Hepatic stellate cell (primary cell): ENCODE data around the gene SSU72.
"Not testable (repeated sequence)": the region's sequence is repeated elsewhere in the genome, so short reads cannot be mapped to it uniquely, and the experiment has no call there.

ENCODE experiments used
- DNase-seq: peaks from one replicate; pipeline ENCODE4 v3.0.0; 2011; ENCODE audit warnings: low spot score

The SSU72 gene

GRCh38 chr1:1526476-1526875, 48.2 kb downstream of the SSU72 start:
- DNase-seq = not testable (repeated sequence)

- DNase-seq = not testable (repeated sequence)
These were observed 49.8 kb downstream of the SSU72 start for GRCh38 chr1:1524750-1525383.

DNA sequence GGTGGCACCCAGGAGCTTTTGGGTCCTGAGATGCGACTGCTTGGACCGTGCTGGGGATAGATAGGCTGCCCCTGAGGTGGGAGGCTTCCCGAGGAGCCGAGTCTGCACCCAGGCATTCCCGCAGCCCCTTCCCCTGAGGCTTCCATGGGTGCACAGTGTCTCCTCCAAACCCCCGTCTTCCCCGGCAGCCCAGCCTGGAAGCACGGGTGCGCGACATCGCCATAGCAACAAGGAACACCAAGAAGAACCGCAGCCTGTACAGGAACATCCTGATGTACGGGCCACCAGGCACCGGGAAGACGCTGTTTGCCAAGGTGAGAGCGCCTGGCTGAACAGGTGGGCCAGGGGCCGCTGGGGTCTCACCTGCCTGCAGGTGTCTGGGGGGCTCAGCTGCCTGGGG, 51.0 kb downstream of the SSU72 start:
- DNase-seq = not testable (repeated sequence)

DNA sequence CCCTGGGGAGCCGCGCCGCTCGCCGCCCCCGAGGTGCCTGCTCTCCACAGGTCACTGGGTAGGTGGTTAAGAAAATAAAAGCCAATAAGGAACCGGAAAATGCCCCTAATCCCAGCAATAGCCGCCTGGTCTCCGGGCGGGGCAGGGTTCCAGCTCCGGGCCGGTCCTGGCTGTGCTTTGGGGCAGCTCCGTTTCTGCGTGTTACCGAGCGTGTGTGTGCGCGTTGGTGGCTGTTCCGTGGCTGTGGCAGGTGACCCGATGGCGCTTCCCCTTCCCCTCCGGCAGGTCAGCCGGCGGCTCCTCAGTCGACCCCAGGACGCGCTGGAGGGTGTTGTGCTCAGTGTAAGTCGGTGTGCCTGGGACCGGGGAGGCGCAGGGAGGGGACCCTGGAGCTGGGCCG, 51.4 kb downstream of the SSU72 start:
- DNase-seq = not testable (repeated sequence)

- not testable (repeated sequence) for DNase-seq
These were observed 52.1 kb downstream of the SSU72 start for GRCh38 chr1:1522536-1522935.

DNA sequence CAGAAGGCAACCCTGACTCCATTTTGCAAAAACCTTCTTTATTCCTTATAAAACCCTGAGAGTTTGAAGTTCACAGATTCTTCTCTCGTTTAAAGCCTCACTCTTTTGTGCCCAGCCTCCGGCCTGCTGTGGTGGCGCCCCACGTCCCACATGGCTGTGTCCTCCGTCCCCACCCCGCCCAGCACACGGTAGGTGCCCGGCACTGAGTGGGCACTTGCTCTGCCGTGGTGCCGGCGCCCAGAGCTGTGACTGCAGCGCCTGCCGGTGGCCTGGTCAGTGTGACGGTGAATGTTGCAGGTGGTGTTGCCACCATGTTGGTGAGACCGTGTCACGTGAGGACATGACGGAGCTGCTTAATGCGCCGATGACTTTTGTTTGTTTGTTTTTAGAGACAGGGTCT, 53.3 kb downstream of the SSU72 start:
- no peak for DNase-seq

GRCh38 chr1:1519805-1520505, 54.7 kb downstream of the SSU72 start:
- not testable (repeated sequence) for DNase-seq

DNA sequence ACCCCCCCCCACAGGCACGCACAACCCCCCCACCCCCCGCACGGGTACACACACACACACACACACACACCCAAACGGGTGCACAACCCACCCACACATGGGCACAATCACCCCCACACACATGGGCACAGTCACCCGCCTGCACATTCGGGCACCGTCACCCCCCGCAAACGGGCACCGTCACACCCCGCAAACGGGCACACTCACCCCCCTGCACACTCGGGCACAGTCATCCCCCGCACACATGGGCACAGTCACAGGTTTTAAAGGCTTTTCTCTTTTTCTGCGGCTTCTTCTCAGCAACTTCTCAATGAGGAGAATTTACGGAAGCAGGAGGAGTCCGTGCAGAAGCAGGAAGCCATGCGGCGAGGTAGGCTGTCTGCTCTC, 56.0 kb downstream of the SSU72 start:
- DNase-seq = not testable (repeated sequence)

DNA sequence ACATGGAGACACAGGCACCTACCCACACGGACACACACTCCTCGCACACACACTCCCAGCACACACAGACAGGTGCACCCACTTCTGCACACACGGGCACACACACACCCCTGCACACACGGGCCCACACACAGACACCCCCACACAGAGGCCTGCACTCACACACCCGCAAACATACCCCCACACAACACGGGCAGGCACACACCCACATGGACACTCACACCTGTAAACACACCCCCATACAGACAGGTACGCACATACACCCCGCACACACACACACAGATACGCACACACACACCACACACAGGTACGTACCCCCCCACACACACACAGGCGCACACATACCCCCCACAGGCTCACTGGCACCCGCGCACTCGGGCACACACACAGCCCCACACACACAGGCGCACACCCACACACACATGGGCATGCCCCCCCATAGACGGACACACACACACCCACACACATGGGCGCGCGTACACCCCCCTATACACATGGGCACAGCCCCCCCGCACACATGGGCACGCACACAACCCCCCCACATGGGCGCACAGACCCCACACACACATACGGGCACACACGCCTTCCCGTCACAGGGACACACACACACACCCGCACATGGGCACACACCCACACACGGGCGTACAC, 56.6 kb downstream of the SSU72 start:
- DNase-seq = no peak

DNA sequence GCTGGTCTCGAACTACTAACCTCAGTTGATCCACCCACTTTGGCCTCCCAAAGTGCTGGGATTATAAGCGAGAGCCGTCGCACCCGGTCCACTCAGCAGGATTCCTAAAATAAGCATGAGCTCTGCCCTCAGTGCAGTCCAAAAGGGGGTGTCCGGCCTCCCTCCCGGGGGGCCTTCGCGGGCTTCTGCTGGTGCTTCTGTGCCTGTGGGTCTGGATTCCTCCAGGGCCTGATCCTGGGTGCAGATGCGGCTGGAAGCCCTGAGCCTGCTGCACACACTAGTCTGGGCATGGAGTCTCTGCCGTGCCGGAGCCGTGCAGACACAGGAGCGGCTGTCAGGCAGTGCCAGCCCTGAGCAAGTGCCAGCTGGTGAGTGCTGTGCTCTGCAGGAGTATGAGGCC, 57.7 kb downstream of the SSU72 start:
- DNase-seq = not testable (repeated sequence)

DNA sequence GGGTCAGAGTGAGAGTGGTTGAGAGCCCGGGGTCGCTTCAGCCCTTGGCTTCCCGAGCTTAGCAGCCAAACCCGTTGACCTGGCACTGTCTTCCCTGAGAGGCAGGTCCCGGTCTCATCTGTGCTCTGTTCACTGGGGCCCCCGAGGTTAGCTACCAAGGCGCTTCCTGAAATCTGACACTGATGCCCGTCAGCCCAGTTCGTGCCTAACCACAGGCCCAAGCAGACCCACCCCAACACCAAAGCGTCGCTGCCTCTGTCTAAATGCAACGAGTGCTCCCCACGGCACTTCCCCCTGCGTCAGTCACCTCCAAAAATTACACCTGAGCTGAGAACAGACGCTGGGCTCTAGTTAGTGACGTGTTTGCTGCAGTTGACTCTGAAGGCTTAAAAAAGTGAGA, 60.3 kb downstream of the SSU72 start:
- DNase-seq = not testable (repeated sequence)

- DNase-seq = not testable (repeated sequence)
These were observed 61.0 kb downstream of the SSU72 start for GRCh38 chr1:1513675-1514074.

DNA sequence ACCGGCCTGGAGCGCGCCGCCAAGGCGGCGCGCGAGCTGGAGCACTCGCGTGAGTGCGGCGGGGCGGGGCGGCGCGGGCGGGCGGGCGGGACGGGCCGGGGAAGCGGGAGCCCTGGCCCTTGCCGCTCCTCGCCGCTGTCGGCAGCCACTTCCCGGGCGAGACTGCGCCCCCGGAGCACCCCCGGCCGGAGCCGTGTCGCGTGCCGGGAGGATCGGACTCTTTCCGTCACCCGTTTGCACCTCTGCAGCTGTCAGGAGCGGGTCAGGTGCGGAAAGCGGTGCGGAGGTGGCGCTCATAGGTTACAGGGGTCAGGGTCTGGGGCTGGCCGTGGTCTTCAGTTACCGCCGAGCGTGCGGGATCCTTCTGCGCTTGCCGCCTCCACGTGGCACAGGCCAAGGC, 62.2 kb downstream of the SSU72 start:
- DNase-seq = not testable (repeated sequence)

- peak; percentile 100 for DNase-seq
These were observed 63.0 kb downstream of the SSU72 start, which contains the start of gene ATAD3A for GRCh38 chr1:1511533-1512285. TSS of gene ATAD3A (plus strand) at chr1:1512162. CDS start at chr1:1512269, 107 bp downstream.

DNA sequence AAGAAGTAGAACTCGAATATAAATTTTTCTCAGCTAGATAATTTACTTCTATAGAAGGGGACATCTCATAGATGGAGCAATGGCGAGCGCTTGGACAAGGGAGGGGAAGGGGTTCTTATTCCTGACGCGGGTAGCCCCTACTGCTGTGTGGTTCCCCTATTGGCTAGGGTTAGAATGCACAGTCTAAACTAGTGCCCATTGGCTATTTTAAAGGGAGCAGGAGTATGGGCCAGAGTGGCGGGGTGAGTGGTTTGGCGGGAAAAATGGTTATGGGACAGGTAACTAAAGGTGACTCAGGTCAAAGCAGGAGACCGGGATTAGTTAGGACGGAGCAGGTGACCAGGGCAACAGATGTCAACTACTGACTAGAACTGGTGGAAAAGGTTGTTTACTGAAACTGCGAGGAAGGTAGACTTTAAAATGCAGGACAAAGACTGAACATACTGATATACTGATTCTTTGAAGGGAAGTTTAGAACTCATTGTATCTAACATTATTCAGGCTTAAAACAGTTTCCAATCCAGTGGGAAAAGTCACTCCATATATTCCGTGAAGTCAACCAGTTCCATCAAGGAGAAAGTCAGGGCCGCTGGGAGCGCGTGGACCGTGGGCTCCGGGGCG, 63.6 kb downstream of the SSU72 start:
- DNase-seq = no peak

DNA sequence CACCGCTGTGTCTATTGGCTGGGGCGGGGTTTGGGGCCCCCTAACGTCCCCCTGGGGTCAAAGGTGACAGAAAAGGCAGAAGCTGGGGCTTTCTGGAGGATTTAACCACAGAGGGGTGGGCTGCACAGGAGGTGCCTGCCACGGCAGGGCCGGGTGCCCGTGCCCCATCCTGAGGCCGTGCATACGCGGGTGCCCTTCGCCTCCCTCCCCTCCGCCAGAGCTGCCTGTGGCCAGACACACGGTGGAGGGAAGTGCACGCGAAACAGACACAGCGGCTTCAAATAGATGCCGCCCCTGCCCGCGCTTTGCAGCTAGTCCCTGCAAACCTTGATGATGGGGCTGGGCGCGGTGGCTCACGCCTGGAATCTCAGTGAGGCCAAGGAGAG, 65.2 kb downstream of the SSU72 start:
- not testable (repeated sequence) for DNase-seq

GRCh38 chr1:1508775-1509464, 65.7 kb downstream of the SSU72 start:
- DNase-seq = not testable (repeated sequence)

DNA sequence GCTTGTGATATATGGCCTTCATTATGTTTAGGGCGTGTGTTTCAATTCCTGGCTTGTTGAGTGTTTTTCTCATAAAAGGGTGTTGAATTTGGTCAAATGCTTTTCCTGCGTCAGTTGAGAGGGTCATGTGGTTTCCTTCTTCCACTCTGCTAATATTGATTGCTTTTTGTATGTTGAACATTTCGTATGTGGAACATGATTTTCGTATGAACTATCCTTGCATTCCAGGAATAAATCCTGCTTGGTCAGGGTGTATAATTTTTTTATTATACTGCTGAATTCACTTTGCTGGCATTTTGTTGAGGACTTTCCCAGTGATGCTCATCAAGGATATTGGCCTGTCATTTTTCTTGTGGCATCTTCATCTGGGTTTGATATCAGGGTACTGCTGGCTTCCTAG, 67.4 kb downstream of the SSU72 start:
- DNase-seq = no peak

DNA sequence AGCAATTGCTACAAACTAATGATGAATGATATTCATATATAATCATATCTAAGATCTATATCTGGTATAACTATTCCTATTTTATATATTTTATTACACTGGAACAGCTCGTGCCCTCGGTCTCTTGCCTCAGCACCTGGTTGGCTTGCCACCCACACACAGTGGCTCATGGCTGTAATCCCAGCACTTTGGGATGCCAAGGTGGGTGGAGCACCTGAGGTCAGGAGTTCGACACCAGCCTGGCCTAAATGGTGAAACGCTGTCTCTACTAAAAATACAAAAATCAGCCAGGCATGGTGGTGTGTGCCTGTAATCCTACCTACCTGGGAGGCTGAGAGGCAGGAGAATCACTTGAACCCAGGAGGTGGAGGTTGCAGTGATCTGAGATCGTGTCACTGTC, 68.9 kb downstream of the SSU72 start:
- not testable (repeated sequence) for DNase-seq

DNA sequence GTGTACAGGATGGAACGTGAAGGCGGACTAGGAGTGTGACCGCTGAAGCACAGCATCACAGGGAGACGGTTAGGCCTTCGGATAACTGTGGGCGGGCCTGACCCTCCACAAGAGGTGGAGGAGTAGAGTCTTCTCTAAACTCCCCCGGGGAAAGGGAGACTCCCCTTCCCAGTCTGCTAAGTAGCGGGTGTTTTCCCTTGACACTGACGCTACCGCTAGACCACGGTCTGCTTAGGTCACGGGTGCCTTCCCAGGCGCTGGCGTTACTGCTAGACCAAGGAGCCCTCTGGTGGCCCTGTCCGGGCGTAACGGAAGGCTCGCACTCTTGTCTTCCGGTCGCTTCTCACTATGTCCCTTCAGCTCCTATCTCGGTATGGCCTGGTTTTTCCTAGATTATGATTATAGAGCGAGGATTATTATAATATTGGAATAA, 69.3 kb downstream of the SSU72 start:
- DNase-seq = not testable (repeated sequence)

GRCh38 chr1:1504777-1505365, 69.8 kb downstream of the SSU72 start:
- DNase-seq = peak; percentile 30
